Measurements from ENCODE around the gene RNF121.

RNF121 gene

GRCh38 chr11:72039031-72039855, 110.4 kb downstream of the RNF121 start:
- DNase-seq (ENCODE audit: low read depth), result no peak

- no peak for DNase-seq (ENCODE audit: low read depth)
These were observed 111.1 kb downstream of the RNF121 start for GRCh38 chr11:72039856-72040401.

- DNase-seq (ENCODE audit: low read depth), result peak; percentile 41
These were observed 111.9 kb downstream of the RNF121 start for GRCh38 chr11:72040491-72041363.

- no peak for DNase-seq (ENCODE audit: low read depth)
These were observed 112.7 kb downstream of the RNF121 start for GRCh38 chr11:72041364-72042063.

- no peak for DNase-seq (ENCODE audit: low read depth)
These were observed 113.4 kb downstream of the RNF121 start for GRCh38 chr11:72042064-72042745.

- DNase-seq (ENCODE audit: low read depth), result no peak
These were observed 117.0 kb downstream of the RNF121 start for GRCh38 chr11:72045849-72046248.

All from stimulated activated CD8-positive, alpha-beta memory T cell treated with anti-CD3 and anti-CD28 coated beads, Interleukin-7, amount 100 ng/mL, for 24 hours (primary cell).